Upper lobe of right lung (tissue), 1 donor: ENCODE results near the gene PTPN4. TPM values are rescaled to one million over a fixed set of nuclear protein-coding genes. Genes with fewer than 3 reads are reported as not detected.

ENCODE experiments used
- ATAC-seq: fragments of 200-7000 bp; cut with Tn5 transposase; one replicate; pipeline ENCODE4 v1.9.1; 2020; ENCODE audit warnings: mild to moderate bottlenecking, moderate library complexity
- DNase-seq: peaks from one replicate; pipeline ENCODE4 v3.0.0-alpha.2; 2020
- H3K27ac ChIP-seq: fragments of 200-600 bp; one replicate; pipeline ENCODE4 v1.8.0; 2022
- H3K27me3 ChIP-seq: fragments of 200-600 bp; one replicate; pipeline ENCODE4 v1.8.0; 2022; ENCODE audit warnings: mild to moderate bottlenecking
- H3K36me3 ChIP-seq: fragments of 200-600 bp; one replicate; pipeline ENCODE4 v1.8.0; 2022
- H3K4me1 ChIP-seq: fragments of 200-600 bp; one replicate; pipeline ENCODE4 v1.8.0; 2022
- H3K4me3 ChIP-seq: fragments of 200-600 bp; one replicate; pipeline ENCODE4 v1.8.0; 2022; ENCODE audit warnings: mild to moderate bottlenecking
- H3K9me3 ChIP-seq: fragments of 200-600 bp; one replicate; pipeline ENCODE4 v1.8.0; 2022
- intact Hi-C: fragments of 100-400 bp; cut with DNase I; formaldehyde crosslinking; loops from one replicate; pipeline ENCODE4 v1.11.0; 2022
- total RNA-seq: library from RNA; stranded (reverse); fragmentation: NEBNext Ultra II Directional; extraction: Animal tissue kit (Norgen Biotek cat#: 25700); gene quantifications from one replicate; pipeline ENCODE4 v1.2.1, GENCODE V29; 2021
- TF ChIP-seq, protein P1 (sequence below): fragments of 200-600 bp; IDR thresholded peaks from one replicate; pipeline ENCODE4 v1.8.0; 2022; ENCODE audit warnings: antibody characterized with exemption
- donor health status: DM: no; HTN: yes; CAD: no; lungs with severe emphysema.

Gene PTPN4
- total RNA-seq, 1 donor from 2014 or later = 45.4 TPM

DNA sequence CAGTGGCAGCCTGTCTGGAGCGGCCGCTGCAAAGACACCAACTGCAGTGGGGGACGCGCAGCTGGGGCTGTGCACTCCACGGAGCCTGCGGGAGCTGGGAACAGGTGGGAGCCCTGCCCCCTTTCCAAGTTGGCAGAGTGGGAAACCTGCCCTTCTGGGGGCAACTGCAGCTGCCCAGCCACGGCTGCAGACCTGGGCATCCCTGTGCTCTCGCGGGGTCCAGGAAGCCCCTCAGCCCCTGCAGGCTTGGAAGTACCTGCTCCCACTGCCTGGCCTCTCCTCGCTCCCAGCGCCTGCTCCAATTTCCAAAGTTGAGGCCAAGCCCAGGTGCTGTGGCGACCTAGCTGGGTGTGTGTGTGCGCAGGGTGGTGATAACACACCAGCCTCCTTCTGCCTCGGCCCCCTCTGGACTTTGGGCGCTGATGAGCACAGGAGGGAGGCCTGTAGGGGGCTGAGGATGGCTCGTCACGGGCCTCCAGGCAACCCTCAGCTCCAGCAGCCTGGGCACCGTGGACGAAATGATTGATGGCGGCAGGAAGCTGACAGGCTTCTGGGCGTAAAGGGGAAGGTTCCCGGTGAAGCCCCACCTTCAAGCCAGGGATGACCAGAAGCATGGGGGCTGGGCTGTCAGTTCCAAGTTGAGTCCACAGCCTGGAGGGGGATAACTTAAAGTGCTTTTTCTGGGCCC is 76.9 kb downstream of the PTPN4 start:
- H3K27me3 ChIP-seq = no peaks in the 10 kb centered on the region
- ATAC-seq (peak; percentile 29), DNase-seq (no peak)
- no peak overlapping the region for H3K27ac ChIP-seq
- TF ChIP-seq, protein P1, sequence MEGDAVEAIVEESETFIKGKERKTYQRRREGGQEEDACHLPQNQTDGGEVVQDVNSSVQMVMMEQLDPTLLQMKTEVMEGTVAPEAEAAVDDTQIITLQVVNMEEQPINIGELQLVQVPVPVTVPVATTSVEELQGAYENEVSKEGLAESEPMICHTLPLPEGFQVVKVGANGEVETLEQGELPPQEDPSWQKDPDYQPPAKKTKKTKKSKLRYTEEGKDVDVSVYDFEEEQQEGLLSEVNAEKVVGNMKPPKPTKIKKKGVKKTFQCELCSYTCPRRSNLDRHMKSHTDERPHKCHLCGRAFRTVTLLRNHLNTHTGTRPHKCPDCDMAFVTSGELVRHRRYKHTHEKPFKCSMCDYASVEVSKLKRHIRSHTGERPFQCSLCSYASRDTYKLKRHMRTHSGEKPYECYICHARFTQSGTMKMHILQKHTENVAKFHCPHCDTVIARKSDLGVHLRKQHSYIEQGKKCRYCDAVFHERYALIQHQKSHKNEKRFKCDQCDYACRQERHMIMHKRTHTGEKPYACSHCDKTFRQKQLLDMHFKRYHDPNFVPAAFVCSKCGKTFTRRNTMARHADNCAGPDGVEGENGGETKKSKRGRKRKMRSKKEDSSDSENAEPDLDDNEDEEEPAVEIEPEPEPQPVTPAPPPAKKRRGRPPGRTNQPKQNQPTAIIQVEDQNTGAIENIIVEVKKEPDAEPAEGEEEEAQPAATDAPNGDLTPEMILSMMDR = no peak
- H3K36me3 ChIP-seq = no peaks in the 10 kb centered on the region
- intact Hi-C loops = no loop called here
- peaks cover 5% of the 10 kb centered on the region for H3K4me1 ChIP-seq
- H3K9me3 ChIP-seq = no peaks in the 10 kb centered on the region
- no peak overlapping the region for H3K4me3 ChIP-seq

DNA sequence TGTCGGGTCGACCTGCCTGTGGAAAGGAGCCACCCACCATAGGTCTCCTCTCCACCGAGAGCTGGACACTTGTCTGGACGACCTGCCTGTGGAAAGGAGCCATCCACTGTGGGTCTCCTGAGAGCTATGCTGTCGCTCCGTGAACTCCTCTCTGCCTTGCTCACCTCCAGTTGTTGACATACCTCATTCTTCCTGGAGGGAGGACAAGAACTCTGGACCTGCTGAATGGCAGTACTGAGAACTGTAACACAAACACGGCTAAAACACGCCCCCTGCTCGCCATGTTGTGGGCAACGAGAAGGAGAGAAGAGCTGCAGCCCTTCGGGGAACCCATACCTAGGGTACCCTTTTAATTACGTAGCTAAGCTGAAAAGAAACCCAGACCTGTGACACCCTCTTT is 77.6 kb downstream of the PTPN4 start:
- no peaks in the 10 kb centered on the region for H3K36me3 ChIP-seq
- DNase-seq = no peak

DNA sequence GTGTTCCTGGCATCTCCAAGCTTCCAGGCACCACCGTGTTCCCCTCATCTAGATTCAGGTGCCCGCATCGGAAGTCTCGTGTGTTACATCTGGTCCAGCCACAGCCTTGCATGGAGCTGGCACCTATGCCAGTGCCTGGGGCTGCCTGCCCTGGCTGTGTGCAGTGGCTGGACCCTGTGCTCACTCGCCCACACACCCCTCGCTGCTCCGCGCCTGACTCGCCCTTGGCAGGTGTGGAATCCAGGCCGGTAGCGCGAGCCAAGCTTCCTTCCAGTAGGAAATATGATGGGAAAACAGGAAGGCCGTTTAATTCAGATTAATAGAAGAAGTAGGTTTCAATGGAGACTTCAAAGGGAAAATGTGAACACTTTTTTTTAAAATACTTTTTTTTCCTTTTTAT is 78.0 kb downstream of the PTPN4 start:
- intact Hi-C loops = no loop called here
- TF ChIP-seq, protein P1 = no peak
- ATAC-seq (no peak), DNase-seq (no peak)
- Histone ChIP-seq H3K27me3 (no peaks in the 10 kb centered on the region), H3K36me3 (no peaks in the 10 kb centered on the region), H3K4me3 (no peak overlapping the region), H3K27ac (no peak overlapping the region), H3K4me1 (peaks cover 3% of the 10 kb centered on the region), H3K9me3 (no peaks in the 10 kb centered on the region)

More for the DNA sequence above, 77.6 kb downstream of the PTPN4 start:
- TF ChIP-seq, protein P1 = no peak
- intact Hi-C loops = no loop called here
- H3K27me3 ChIP-seq = no peaks in the 10 kb centered on the region
- no peak for ATAC-seq
- H3K27ac ChIP-seq = no peak overlapping the region
- H3K4me3 ChIP-seq = no peak overlapping the region
- peaks cover 5% of the 10 kb centered on the region for H3K4me1 ChIP-seq
- no peaks in the 10 kb centered on the region for H3K9me3 ChIP-seq

DNA sequence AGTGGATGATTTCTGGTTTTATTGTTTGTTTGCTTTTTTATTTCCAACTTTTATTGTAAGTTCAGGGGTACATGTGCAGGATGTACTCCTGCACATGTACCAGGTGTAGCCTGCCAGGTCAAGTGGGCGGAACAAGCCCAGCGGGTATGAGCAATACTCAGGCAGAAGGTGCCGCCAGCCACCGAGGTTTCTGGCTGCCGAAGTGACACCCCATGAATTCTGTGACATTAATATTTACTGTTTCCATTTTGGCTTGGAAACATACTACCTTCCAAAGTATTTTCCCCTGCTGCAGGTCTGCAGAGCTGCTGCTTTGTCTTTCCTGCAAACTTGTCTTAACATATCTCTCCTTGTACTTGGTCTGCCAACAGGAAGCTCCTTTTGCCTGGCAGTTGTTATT is 78.5 kb downstream of the PTPN4 start:
- ATAC-seq (peak; percentile 47), DNase-seq (no peak)
- no peak overlapping the region for H3K27ac ChIP-seq
- H3K9me3 ChIP-seq = no peaks in the 10 kb centered on the region
- TF ChIP-seq, protein P1 = no peak
- no peaks in the 10 kb centered on the region for H3K4me1 ChIP-seq
- no peaks in the 10 kb centered on the region for H3K27me3 ChIP-seq
- no peaks in the 10 kb centered on the region for H3K36me3 ChIP-seq
- intact Hi-C loops = no loop called here
- H3K4me3 ChIP-seq = no peak overlapping the region

DNA sequence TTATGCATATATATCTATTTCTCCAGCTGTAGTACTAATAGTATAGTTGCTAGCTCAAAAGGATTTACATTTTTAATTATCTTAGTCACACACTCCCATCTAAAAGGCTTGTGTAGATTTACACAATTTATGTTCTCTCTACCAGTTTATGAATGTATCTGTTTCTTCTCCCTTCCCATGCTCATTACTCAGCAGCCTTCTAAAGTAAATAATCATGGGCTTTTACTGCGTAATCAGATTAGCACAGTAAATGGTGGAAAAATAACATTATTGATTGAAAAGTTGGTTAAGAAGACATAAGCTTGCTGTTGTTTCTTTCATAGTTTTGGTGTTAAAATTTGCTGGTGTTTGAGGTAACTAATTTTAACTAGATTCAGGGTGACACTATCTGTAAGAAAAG is 81.8 kb downstream of the PTPN4 start:
- H3K4me1 ChIP-seq = no peaks in the 10 kb centered on the region
- no peaks in the 10 kb centered on the region for H3K36me3 ChIP-seq
- ATAC-seq (no peak), DNase-seq (no peak)
- no peak overlapping the region for H3K27ac ChIP-seq
- no peaks in the 10 kb centered on the region for H3K9me3 ChIP-seq
- H3K27me3 ChIP-seq = no peaks in the 10 kb centered on the region
- intact Hi-C loops = no loop called here
- TF ChIP-seq, protein P1 = no peak
- no peak overlapping the region for H3K4me3 ChIP-seq

DNA sequence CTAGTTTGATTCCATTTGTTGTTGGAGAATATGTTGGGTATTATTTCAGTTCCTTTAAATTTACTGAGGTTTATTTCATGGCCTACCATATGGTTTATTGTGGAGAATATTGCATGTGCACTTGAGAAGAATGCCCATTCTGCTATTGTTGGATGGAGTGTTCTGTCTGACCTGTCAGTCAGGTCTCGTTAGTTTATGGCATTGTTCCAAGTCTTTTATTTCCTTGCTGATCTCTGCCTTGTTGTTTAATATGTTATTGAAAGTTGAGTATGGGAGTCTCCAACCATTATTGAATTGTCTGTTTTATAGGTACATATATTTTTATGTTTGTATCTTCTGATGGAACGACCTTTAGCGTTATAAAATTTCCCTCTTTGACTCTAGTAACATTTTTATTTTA is 86.3 kb downstream of the PTPN4 start:
- TF ChIP-seq, protein P1 = no peak
- H3K9me3 ChIP-seq = peaks cover under 1% of the 10 kb centered on the region
- H3K27ac ChIP-seq = no peak overlapping the region
- H3K36me3 ChIP-seq = no peaks in the 10 kb centered on the region
- ATAC-seq (no peak), DNase-seq (no peak)
- intact Hi-C loops = no loop called here
- H3K4me1 ChIP-seq = no peaks in the 10 kb centered on the region
- no peak overlapping the region for H3K4me3 ChIP-seq
- no peaks in the 10 kb centered on the region for H3K27me3 ChIP-seq
